HUES6 (cell line): ENCODE measurements around the gene SEMA5A.

Experiments used
- H3K27ac ChIP-seq: 2 replicates; pipeline ENCODE4 v1.7.0; 2013; ENCODE audit warnings: low read depth, mild to moderate bottlenecking, low read length, inconsistent platforms
- H3K27me3 ChIP-seq: 2 replicates; pipeline ENCODE4 v1.6.1; 2013; ENCODE audit warnings: low read length; ENCODE audit not compliant: control insufficient read depth, insufficient read depth
- H3K36me3 ChIP-seq: 2 replicates; pipeline ENCODE4 v1.6.1; 2013; ENCODE audit warnings: low read length; ENCODE audit not compliant: control insufficient read depth, insufficient read depth
- H3K4me1 ChIP-seq: 2 replicates; pipeline ENCODE4 v1.6.1; 2013; ENCODE audit warnings: low read length; ENCODE audit not compliant: control insufficient read depth, insufficient read depth
- H3K4me3 ChIP-seq: 2 replicates; pipeline ENCODE4 v1.5.1; 2013; ENCODE audit warnings: low read depth, low read length
- H3K9ac ChIP-seq: one replicate; pipeline ENCODE4 v1.6.1; 2013; ENCODE audit warnings: mild to moderate bottlenecking, low read length
- H3K9me3 ChIP-seq: 2 replicates; pipeline ENCODE4 v1.6.1; 2013; ENCODE audit warnings: low read depth, low read length; ENCODE audit not compliant: control insufficient read depth, insufficient read depth

Gene SEMA5A

GRCh38 chr5:9059920-9060691 lies 485.8 kb downstream of the SEMA5A start:
- no peaks in the 10 kb centered on the region for H3K36me3 ChIP-seq
- H3K9me3 ChIP-seq = no peaks in the 10 kb centered on the region
- no peaks in the 10 kb centered on the region for H3K27me3 ChIP-seq
- no peaks in the 10 kb centered on the region for H3K4me1 ChIP-seq
- H3K4me3 ChIP-seq = no peak overlapping the region
- no peak overlapping the region for H3K9ac ChIP-seq
- H3K27ac ChIP-seq = no peak overlapping the region

- no peak overlapping the region for H3K27ac ChIP-seq
- no peak overlapping the region for H3K9ac ChIP-seq
- no peaks in the 10 kb centered on the region for H3K27me3 ChIP-seq
These were observed 487.2 kb downstream of the SEMA5A start for GRCh38 chr5:9058666-9059065.

GRCh38 chr5:9058161-9058560 lies 487.7 kb downstream of the SEMA5A start:
- no peaks in the 10 kb centered on the region for H3K27me3 ChIP-seq
- no peak overlapping the region for H3K9ac ChIP-seq
- no peaks in the 10 kb centered on the region for H3K9me3 ChIP-seq
- no peaks in the 10 kb centered on the region for H3K36me3 ChIP-seq
- no peak overlapping the region for H3K27ac ChIP-seq
- H3K4me1 ChIP-seq = no peaks in the 10 kb centered on the region
- H3K4me3 ChIP-seq = no peak overlapping the region

More at GRCh38 chr5:9058666-9059065, 487.2 kb downstream of the SEMA5A start:
- Histone ChIP-seq H3K4me3 (no peak overlapping the region), H3K36me3 (no peaks in the 10 kb centered on the region), H3K9me3 (no peaks in the 10 kb centered on the region), H3K4me1 (no peaks in the 10 kb centered on the region)

DNA sequence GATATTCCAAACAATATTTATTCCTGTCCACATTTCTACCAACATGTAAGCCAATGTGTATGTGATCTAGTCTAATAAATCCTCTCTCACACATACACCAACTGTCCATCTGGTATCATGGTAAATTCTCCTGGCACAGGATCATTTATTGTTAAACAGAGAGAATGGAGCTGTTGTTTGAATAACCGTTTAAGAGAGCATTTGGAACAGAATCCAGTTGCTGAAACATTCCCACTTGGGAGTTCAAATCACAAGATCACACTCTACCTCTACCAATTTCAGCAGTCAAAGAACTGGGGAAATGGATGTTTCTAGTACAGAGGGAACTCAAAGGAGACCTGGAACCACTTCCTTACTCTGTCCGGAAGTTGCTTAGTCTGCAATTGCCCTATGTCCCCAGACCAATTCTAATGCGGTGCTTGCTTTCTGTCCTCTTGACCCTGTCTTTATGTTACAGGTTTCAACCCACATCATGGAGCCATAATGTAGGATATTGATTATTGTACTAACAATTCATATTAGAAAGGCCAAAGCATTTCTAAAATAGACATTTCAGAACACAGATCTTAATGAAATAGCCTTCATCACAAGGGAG lies 488.4 kb downstream of the SEMA5A start:
- no peaks in the 10 kb centered on the region for H3K9me3 ChIP-seq
- H3K27ac ChIP-seq = no peak overlapping the region
- no peaks in the 10 kb centered on the region for H3K4me1 ChIP-seq
- no peaks in the 10 kb centered on the region for H3K27me3 ChIP-seq
- no peak overlapping the region for H3K9ac ChIP-seq
- no peak overlapping the region for H3K4me3 ChIP-seq
- no peaks in the 10 kb centered on the region for H3K36me3 ChIP-seq

DNA sequence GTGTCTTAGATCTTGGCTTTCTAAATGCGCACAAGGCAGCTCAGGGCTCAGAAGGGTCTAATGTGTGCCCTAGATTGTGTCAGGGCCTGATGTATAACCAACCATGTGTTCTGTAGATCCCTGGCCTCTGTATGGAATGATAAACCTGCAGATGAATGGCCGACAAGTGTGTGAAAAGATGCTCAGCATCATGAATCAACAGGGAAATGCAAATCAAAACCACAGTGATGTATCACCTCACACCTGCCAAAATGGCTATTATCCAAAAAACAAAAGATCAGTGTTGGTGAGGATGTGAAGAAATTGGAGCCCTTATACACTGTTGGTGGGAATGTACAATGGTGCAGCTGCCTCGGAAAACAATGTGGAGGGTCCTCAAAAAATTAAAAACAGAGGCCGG lies 489.8 kb downstream of the SEMA5A start:
- Histone ChIP-seq H3K4me3 (no peak overlapping the region), H3K27ac (no peak overlapping the region), H3K9me3 (no peaks in the 10 kb centered on the region), H3K9ac (no peak overlapping the region), H3K4me1 (no peaks in the 10 kb centered on the region), H3K27me3 (no peaks in the 10 kb centered on the region), H3K36me3 (no peaks in the 10 kb centered on the region; the same call in 1 of the 2 replicates)

GRCh38 chr5:9054821-9055589 lies 490.9 kb downstream of the SEMA5A start:
- Histone ChIP-seq H3K36me3 (no peaks in the 10 kb centered on the region; the same call in 1 of the 2 replicates), H3K27ac (no peak overlapping the region)

GRCh38 chr5:9054322-9054721 lies 491.6 kb downstream of the SEMA5A start:
- Histone ChIP-seq H3K4me3 (no peak overlapping the region), H3K9me3 (no peaks in the 10 kb centered on the region), H3K4me1 (no peaks in the 10 kb centered on the region)

More at GRCh38 chr5:9054821-9055589, 490.9 kb downstream of the SEMA5A start:
- Histone ChIP-seq H3K4me1 (no peaks in the 10 kb centered on the region), H3K27me3 (no peaks in the 10 kb centered on the region), H3K4me3 (no peak overlapping the region), H3K9me3 (no peaks in the 10 kb centered on the region), H3K9ac (no peak overlapping the region)

GRCh38 chr5:9052421-9052820 lies 493.5 kb downstream of the SEMA5A start:
- Histone ChIP-seq H3K4me1 (no peaks in the 10 kb centered on the region), H3K27ac (no peak overlapping the region), H3K36me3 (no peaks in the 10 kb centered on the region; the same call in 1 of the 2 replicates), H3K9ac (no peak overlapping the region), H3K4me3 (no peak overlapping the region), H3K9me3 (no peaks in the 10 kb centered on the region), H3K27me3 (no peaks in the 10 kb centered on the region)

More at GRCh38 chr5:9054322-9054721, 491.6 kb downstream of the SEMA5A start:
- no peaks in the 10 kb centered on the region; the same call in 1 of the 2 replicates for H3K36me3 ChIP-seq
- no peak overlapping the region for H3K27ac ChIP-seq
- H3K9ac ChIP-seq = no peak overlapping the region
- no peaks in the 10 kb centered on the region for H3K27me3 ChIP-seq

GRCh38 chr5:9051779-9052178 lies 494.1 kb downstream of the SEMA5A start:
- no peaks in the 10 kb centered on the region for H3K27me3 ChIP-seq
- no peak overlapping the region for H3K27ac ChIP-seq
- no peak overlapping the region for H3K9ac ChIP-seq
- no peaks in the 10 kb centered on the region for H3K4me1 ChIP-seq
- no peaks in the 10 kb centered on the region for H3K9me3 ChIP-seq
- H3K4me3 ChIP-seq = no peak overlapping the region
- H3K36me3 ChIP-seq = no peaks in the 10 kb centered on the region; the same call in 1 of the 2 replicates

GRCh38 chr5:9047932-9048331 lies 497.9 kb downstream of the SEMA5A start:
- Histone ChIP-seq H3K4me3 (no peak overlapping the region), H3K27ac (no peak overlapping the region), H3K27me3 (no peaks in the 10 kb centered on the region), H3K9ac (no peak overlapping the region), H3K4me1 (no peaks in the 10 kb centered on the region), H3K9me3 (no peaks in the 10 kb centered on the region), H3K36me3 (no peaks in the 10 kb centered on the region; the same call in 1 of the 2 replicates)
